ENCODE measurements around the gene UCN.
"Not testable (repeated sequence)": the region's sequence is repeated elsewhere in the genome, so short reads cannot be mapped to it uniquely, and the experiment has no call there.

UCN gene

GRCh38 chr2:27306136-27306535 is 2.1 kb downstream of the UCN start:
- Mint-ChIP-seq H3K27ac (no peak overlapping the region), H3K36me3 (ENCODE audit: low read depth) (peaks cover 13% of the 10 kb centered on the region), H3K4me3 (no peak overlapping the region), H3K9me3 (no peaks in the 10 kb centered on the region), H3K4me1 (ENCODE audit: low read depth) (peaks cover 13% of the 10 kb centered on the region), H3K27me3 (peaks cover 20% of the 10 kb centered on the region)

DNA sequence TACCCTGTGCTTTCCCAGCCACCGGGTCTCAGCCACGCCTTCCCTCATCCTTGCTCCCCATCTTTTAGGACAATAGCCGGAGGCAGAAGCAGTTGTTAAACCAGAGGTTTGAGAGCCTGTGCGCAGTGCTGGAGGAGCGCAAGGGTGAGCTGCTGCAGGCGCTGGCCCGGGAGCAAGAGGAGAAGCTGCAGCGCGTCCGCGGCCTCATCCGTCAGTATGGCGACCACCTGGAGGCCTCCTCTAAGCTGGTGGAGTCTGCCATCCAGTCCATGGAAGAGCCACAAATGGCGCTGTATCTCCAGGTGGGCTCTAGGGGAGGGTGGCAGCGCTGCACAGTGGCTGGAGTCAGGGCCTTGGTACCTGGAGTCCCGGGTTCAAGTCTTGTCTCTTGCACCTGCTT is 2.7 kb downstream of the UCN start:
- Mint-ChIP-seq H3K4me1 (ENCODE audit: low read depth) (peaks cover 13% of the 10 kb centered on the region), H3K27me3 (peaks cover 20% of the 10 kb centered on the region), H3K9me3 (no peaks in the 10 kb centered on the region), H3K27ac (no peak overlapping the region), H3K36me3 (ENCODE audit: low read depth) (peaks cover 12% of the 10 kb centered on the region), H3K4me3 (no peak overlapping the region)

DNA sequence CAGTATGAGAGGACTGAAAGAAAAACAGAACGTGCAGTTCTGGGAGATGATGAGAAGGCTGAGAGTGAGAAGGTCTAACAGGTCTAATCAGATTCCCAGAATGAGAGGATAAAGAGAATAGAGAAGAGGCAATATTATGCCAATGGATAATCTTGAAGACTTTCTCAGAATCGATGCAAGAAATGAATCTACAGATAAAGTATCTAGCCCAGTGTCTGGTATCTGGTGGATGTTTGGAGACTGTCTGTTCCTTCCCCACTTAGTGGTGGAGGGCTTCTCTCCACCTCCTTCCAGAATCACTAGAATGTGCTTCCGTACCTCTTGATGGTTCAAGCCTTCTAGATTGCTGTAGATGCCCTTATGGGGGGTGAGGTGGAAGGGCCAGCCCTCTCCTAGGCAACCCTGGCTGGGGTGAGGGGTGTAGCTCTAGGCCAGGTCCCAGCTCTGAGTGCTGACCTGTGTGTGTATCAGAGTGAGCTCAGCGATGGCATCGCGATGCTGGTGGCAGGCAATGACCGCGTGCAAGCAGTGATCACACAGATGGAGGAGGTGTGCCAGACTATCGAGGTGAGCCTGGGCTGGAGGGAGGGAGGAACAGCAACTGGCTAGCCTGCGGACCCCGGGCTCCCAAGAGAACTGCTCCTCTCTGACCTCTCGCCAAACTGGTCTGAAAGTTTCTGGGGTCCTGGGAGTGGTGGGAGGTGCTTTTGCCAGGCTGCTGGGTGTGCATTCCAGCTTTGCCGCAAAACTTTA is 3.6 kb downstream of the UCN start:
- Mint-ChIP-seq H3K4me1 (ENCODE audit: low read depth) (peaks cover 13% of the 10 kb centered on the region), H3K27ac (no peak overlapping the region), H3K4me3 (no peak overlapping the region), H3K27me3 (peaks cover 20% of the 10 kb centered on the region), H3K9me3 (no peaks in the 10 kb centered on the region), H3K36me3 (ENCODE audit: low read depth) (peaks cover 9% of the 10 kb centered on the region)

DNA sequence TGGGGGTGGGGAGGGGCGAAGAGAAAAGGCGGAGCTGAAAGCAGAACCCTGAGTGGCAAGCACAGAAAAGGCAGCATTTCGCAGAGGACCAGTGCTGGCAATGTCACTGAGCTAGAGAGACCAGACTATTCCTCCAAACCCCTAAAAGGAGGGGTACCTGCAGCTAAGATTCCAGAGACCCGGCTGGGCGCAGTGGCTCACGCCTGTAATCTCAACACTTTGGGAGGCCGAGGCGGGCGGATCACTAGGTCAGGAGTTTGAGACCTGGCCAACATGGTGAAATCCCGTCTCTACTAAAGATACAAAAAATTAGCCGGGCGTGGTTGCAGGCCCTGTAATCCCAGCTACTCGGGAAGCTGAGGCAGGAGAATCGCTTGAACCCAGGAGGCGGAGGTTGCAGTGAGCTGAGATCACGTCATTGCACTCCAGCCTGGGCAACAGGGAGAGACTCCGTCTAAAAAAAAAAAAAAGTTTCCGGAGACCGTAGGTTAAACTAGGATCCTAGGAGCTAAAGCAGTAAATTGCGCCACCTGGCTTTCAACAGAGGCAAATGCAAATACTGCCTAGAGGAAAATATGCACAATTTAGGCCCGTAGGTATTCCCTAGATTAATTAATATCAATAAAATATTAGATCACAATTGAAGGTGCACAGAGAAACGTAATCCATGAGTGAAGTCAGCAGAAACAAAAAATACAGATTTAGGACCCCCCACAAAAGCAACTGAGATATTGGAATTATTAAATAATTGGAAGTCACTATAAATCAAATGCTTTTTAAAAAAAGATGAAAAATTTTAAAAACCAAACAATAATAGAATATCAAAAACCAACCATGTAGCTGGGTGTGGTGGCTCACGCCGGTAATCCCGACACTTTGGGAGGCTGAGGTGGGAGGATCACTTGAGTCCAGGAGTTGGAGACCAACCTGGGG is 4.9 kb downstream of the UCN start:
- Mint-ChIP-seq H3K9me3 (no peaks in the 10 kb centered on the region), H3K27ac (no peak overlapping the region), H3K4me1 (ENCODE audit: low read depth) (peaks cover 13% of the 10 kb centered on the region), H3K36me3 (ENCODE audit: low read depth) (no peaks in the 10 kb centered on the region), H3K27me3 (peaks cover 20% of the 10 kb centered on the region), H3K4me3 (peak overlapping the region; percentile 44)

GRCh38 chr2:27300606-27301005 is 7.6 kb downstream of the UCN start:
- not testable (repeated sequence) for H3K27ac Mint-ChIP-seq; H3K36me3 Mint-ChIP-seq (ENCODE audit: low read depth); H3K4me3 Mint-ChIP-seq; H3K4me1 Mint-ChIP-seq (ENCODE audit: low read depth); H3K9me3 Mint-ChIP-seq
- peaks cover 23% of the 10 kb centered on the region for H3K27me3 Mint-ChIP-seq

DNA sequence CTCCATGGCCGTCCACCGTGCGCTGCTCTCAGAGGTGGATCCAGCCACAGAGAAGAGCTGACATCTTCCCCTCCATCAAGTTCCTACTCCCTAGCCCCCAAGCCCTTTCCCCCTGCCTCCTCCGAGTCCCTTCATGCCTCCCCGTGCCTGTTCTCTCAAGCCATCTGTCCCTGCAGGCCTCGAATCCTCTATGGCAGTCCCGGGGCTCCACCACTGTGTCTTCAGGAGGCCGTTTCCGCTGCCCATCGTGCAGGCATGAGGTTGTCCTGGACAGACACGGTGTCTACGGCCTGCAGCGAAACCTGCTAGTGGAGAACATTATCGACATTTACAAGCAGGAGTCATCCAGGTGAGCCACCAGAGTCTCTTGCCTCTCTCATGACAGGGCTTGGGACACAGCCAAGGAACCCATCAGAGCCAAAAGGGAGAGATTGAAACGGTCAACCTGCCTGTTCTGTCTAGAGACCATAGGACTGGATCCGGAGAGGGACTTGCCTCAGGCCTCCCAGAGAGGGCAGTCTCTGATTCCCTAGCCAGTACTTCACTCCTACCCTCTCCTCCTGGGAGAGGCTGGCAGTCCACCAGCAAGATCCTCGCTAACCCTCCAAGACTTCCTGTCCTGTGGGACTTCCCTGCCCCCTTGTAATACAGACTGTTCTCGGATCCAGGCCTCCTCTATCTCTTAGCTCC is 9.7 kb downstream of the UCN start:
- no peaks in the 10 kb centered on the region for H3K9me3 Mint-ChIP-seq
- H3K36me3 Mint-ChIP-seq (ENCODE audit: low read depth), result no peaks in the 10 kb centered on the region
- H3K4me3 Mint-ChIP-seq, result no peak overlapping the region
- peaks cover 6% of the 10 kb centered on the region for H3K4me1 Mint-ChIP-seq (ENCODE audit: low read depth)
- H3K27ac Mint-ChIP-seq, result no peak overlapping the region
- peaks cover 9% of the 10 kb centered on the region for H3K27me3 Mint-ChIP-seq

GRCh38 chr2:27297195-27297594 is 11.1 kb downstream of the UCN start:
- Mint-ChIP-seq H3K27me3 (peaks cover 9% of the 10 kb centered on the region), H3K36me3 (ENCODE audit: low read depth) (no peaks in the 10 kb centered on the region), H3K4me1 (ENCODE audit: low read depth) (no peaks in the 10 kb centered on the region)

GRCh38 chr2:27296481-27296880 is 11.8 kb downstream of the UCN start:
- no peak overlapping the region for H3K4me3 Mint-ChIP-seq
- H3K27ac Mint-ChIP-seq, result no peak overlapping the region

More at GRCh38 chr2:27297195-27297594, 11.1 kb downstream of the UCN start:
- Mint-ChIP-seq H3K27ac (no peak overlapping the region), H3K4me3 (no peak overlapping the region), H3K9me3 (no peaks in the 10 kb centered on the region)

GRCh38 chr2:27294928-27295327 is 13.3 kb downstream of the UCN start:
- H3K9me3 Mint-ChIP-seq, result no peaks in the 10 kb centered on the region
- no peaks in the 10 kb centered on the region for H3K4me1 Mint-ChIP-seq (ENCODE audit: low read depth)
- no peak overlapping the region for H3K4me3 Mint-ChIP-seq
- H3K27me3 Mint-ChIP-seq, result peaks cover 9% of the 10 kb centered on the region
- no peaks in the 10 kb centered on the region for H3K36me3 Mint-ChIP-seq (ENCODE audit: low read depth)
- no peak overlapping the region for H3K27ac Mint-ChIP-seq

More at GRCh38 chr2:27296481-27296880, 11.8 kb downstream of the UCN start:
- H3K27me3 Mint-ChIP-seq, result peaks cover 9% of the 10 kb centered on the region
- H3K36me3 Mint-ChIP-seq (ENCODE audit: low read depth), result no peaks in the 10 kb centered on the region
- H3K9me3 Mint-ChIP-seq, result no peaks in the 10 kb centered on the region
- no peaks in the 10 kb centered on the region for H3K4me1 Mint-ChIP-seq (ENCODE audit: low read depth)

GRCh38 chr2:27291865-27292264 is 16.4 kb downstream of the UCN start:
- Mint-ChIP-seq H3K27ac (no peak overlapping the region), H3K36me3 (ENCODE audit: low read depth) (no peaks in the 10 kb centered on the region), H3K9me3 (no peaks in the 10 kb centered on the region), H3K27me3 (peaks cover 5% of the 10 kb centered on the region), H3K4me1 (ENCODE audit: low read depth) (no peaks in the 10 kb centered on the region), H3K4me3 (no peak overlapping the region)

DNA sequence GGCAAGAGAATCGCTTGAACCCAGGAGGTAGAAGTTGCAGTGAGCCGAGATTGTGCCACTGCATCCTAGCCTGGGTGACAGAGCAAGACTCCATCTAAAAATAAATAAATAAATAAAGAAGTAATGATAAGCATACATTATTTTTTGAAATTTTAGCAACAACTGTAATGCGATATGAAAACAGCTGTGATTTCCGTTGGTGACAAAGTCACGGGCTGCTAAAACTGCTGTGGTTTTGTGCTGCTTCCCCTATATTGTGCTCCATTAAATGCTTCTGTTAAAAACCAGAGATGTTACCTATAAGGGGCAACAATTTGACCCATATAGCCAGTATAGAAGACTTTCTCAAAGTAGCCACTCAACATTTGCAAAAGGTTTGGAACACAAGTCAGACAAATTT is 17.7 kb downstream of the UCN start:
- Mint-ChIP-seq H3K36me3 (ENCODE audit: low read depth) (no peaks in the 10 kb centered on the region), H3K9me3 (no peaks in the 10 kb centered on the region), H3K4me1 (ENCODE audit: low read depth) (no peaks in the 10 kb centered on the region), H3K27me3 (no peaks in the 10 kb centered on the region), H3K4me3 (no peak overlapping the region), H3K27ac (no peak overlapping the region)

- H3K9me3 Mint-ChIP-seq, result no peaks in the 10 kb centered on the region
- no peaks in the 10 kb centered on the region for H3K4me1 Mint-ChIP-seq (ENCODE audit: low read depth)
These were observed 19.6 kb downstream of the UCN start for GRCh38 chr2:27288610-27289009.

GRCh38 chr2:27285481-27285880 is 22.8 kb downstream of the UCN start:
- Mint-ChIP-seq H3K4me3 (no peak overlapping the region), H3K27ac (no peak overlapping the region), H3K36me3 (ENCODE audit: low read depth) (no peaks in the 10 kb centered on the region), H3K4me1 (ENCODE audit: low read depth) (no peaks in the 10 kb centered on the region), H3K9me3 (no peaks in the 10 kb centered on the region), H3K27me3 (peaks cover 4% of the 10 kb centered on the region)

More at GRCh38 chr2:27288610-27289009, 19.6 kb downstream of the UCN start:
- H3K27ac Mint-ChIP-seq, result no peak overlapping the region
- no peak overlapping the region for H3K4me3 Mint-ChIP-seq
- H3K27me3 Mint-ChIP-seq, result no peaks in the 10 kb centered on the region
- H3K36me3 Mint-ChIP-seq (ENCODE audit: low read depth), result no peaks in the 10 kb centered on the region

DNA sequence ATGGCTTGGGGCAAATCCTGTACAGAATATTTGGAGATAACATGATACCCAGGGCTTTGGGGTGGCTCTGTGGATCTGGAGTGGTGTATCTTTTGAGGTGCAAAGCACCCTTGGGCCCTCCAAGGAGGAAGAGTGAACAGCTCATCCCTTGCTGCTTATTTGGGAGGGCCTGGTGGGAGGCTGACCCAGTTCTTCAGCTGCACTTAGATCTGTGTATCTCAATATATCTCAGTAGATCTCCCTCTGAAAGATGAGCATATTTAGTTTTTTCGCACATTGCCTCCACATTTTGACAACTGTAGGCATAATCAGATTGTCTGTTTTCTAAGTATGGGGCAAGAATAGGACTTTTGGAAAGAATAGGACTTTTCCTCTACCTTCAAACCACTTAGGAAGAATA is 23.2 kb downstream of the UCN start:
- Mint-ChIP-seq H3K4me1 (ENCODE audit: low read depth) (no peaks in the 10 kb centered on the region), H3K27me3 (peaks cover 4% of the 10 kb centered on the region), H3K27ac (no peak overlapping the region), H3K36me3 (ENCODE audit: low read depth) (no peaks in the 10 kb centered on the region), H3K9me3 (no peaks in the 10 kb centered on the region), H3K4me3 (no peak overlapping the region)

DNA sequence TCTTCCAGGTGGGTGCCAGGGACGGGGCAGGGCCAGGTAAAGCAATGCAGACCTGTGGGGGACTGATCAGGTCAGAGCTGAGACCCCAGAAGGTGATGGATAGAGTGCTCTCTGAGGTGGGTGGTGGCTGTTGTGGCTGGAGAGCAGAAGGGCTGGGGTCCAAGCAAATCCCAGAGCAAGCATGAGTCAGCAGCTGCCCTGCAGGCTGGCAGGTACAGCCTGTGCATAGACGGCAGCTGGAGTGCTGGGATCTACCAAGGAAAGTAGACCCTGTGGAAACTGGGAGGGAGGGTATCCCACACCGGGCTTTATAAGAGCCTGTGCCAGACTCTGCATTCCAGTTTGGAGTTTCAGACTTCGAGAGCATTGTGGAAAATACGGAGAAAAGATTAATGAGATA is 25.4 kb downstream of the UCN start:
- Mint-ChIP-seq H3K4me1 (ENCODE audit: low read depth) (no peaks in the 10 kb centered on the region), H3K27ac (no peak overlapping the region), H3K36me3 (ENCODE audit: low read depth) (no peaks in the 10 kb centered on the region), H3K9me3 (no peaks in the 10 kb centered on the region), H3K27me3 (peaks cover 8% of the 10 kb centered on the region), H3K4me3 (no peak overlapping the region)

All from stimulated activated naive CD8-positive, alpha-beta T cell treated with anti-CD3 and anti-CD28 coated beads, Interleukin-15, Interleukin-2, amounts not matched to agents 100 ng/mL and 50 ng/mL, for 24 hours (primary cell).